Measurements from ENCODE around the gene AKT3.

GRCh38 chr1:243473227-243474135 lies 376.6 kb downstream of the AKT3 start:
- no peak for TF ChIP-seq CTCF (conservative IDR thresholded peaks at IDR 0.05; ENCODE audit: low read length)
- TF ChIP-seq EZH2phosphoT487 (IDR thresholded peaks at IDR 0.05; ENCODE audit: borderline replicate concordance), result no peak
